ENCODE measurements around the gene PRM3.

Gene PRM3

DNA sequence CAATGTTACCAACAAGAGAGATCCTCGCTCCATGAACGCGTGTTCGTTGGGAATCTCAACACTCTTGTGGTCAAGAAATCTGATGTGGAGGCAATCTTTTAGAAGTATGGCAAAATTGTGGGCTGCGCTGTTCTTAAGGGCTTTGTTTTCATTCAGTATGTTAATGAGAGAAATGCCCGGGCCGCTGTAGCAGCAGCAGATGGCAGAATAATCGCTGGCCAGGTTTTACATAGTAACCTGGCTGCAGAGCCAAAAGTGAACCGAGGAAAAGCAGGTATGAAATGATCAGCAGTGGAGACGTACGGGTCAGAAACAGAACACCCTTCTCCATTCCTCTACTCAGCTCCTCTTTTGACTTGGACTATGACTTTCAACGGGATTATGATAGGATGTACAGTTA is 30.8 kb downstream of the PRM3 start:
- no peak for DNase-seq

DNA sequence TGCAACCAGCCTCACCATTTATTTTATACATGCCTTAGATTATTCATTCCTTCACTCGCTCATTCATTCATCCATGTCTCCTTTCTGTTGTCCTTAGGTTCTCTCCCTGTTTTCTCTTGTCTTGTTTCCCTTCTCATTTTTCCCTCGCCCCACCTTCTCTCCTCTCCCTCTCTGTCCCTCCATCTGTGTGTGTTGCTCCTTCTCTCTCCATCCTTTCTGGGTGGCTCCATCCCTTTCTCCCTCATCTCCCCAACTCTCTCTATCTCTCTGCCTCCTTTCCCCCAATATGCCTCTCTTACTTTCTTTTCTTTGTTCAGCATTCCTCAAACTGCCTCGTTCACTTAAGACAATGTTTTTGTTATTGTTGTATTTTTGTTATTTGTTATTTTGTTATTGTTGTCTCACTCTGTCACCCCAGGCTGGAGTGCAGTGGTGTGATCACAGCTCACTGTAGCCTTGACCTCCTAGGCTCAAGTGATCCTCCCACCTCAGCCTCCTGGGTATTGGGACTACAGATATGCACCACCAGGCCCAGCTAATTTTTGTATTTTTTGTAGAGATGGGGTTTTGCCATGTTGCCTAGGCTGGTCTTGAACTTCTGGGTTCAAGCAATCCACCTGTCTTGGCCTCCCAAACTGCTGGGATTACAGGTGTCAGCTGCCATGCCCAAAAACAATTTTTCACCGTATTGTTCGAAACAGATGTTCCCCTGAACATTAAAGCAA is 31.8 kb downstream of the PRM3 start:
- DNase-seq: no peak

DNA sequence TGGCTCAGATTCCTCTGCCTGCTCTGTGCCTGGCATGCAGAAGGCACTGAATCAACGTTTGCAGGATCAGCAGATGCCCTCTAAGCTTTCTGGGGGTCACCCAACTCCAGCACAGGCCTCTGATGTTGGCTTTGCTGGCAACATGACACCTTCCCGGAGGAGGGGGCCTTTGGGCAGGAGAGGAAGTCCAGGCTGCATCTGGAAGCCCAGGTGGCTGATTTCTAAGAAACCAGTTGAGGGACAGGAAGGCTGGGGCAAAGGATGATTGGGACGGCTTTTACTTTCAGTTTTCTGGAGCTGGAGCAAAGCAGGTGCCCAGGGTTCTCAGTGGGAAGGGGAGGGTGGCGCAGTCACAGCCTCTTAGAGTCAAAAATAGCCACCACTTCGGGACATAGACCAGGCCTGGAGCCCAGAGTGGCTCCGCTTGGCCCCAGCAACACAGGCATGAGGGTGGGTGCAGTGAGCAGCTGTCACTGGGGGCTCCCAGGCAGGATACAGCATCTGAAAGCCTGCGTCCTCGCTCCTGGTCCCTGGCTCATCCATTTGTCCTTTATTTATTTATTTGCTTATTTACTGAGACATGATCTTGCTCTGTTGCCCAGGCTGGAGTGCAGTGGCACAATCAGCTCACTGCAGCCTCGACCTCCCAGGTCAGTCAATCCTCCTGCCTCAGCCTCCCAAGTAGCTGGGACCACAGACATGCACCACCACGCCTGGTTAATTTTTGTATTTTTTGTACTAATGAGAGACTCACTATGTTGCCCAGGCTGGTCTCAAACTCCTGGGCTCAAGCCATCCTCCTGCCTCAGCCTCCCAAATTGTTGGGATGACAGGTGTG is 32.6 kb downstream of the PRM3 start:
- no peak for DNase-seq

DNA sequence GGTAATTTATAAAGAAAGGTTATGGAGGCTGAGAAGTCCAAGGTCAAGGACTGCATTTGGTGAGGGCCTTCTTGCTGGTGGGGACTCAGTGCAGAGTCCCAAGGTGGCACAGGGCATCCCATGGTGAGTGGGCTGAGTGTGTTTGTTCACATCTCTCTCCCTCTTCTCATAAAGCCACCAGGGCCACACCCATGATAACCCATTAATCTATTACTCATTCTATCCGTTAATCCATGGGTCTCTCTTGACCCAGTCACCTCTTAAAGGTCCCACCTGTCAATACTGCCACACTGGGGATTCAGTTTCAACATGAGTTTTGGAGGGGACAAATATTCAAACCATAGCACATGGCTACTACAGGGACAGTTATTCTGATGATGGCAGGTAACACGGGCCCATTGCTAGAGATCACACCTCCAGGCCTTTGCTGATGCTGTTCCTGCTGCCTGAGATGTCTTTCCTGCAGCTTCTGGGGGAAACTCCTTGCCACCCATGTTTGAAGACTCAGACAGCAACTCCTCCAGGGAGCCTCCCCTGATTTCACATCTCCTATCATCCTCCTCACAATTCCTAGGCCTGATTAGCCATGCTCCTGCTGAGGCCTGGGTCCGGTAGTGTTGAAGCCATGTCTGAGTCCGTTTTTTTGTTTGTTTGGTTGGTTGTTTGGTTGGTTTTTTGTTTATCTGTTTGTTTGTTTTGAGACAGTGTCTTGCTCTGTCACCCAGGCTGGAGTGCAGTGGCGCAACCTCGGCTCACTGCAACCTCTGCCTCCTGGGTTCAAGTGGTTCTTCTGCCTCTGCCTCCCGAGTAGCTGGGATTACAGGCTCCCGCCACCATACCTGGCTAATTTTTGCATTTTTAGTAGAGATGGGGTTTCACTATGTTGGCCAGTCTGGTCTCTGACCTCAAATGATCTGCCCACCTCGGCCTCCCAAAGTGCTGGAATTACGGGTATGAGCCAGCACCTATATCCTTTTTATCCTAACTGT is 33.5 kb downstream of the PRM3 start:
- no peak for DNase-seq

DNA sequence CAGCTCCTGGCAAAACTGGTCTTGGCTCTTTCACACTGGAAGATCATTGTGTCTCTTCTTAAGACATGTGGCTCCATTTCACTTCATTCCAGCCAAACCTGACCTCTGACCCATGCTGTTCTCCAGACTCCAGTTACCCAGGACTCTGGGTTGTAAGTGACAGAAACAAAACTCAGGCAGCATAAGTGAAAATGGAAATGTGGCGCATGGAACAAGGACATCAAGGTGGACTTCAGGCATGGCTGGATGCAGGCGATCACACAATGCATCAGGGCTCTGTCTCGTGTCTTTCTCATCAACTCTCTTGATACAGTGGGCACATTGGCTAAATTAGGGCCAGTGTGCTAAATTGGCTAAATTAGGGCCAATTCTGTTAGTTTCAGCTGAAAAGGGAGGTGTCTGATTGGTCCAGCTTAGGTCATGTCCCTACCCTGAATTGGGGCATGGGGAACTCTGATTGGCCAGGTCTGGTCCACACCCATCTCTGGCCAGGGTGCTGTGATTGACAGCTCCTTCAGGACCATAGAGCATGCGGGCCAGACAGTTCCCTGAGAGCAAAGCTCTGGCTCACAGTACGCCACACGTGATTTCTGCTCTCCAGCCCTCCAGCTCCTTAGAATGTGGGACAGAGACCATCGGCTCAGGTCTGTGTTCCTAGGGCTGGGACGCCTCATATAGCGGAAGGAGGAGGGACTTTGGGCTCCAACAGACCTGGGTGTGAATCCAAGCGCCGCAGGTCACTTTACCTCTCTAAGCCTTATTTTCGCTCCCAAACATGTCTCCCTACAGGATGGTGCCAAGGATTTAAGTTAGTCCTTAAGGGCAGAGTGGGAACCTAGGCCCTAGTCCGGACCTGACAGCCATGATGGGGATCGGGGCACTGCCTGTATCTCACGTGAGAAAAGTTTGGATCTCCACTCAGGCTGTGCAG is 34.9 kb downstream of the PRM3 start:
- DNase-seq: no peak

DNA sequence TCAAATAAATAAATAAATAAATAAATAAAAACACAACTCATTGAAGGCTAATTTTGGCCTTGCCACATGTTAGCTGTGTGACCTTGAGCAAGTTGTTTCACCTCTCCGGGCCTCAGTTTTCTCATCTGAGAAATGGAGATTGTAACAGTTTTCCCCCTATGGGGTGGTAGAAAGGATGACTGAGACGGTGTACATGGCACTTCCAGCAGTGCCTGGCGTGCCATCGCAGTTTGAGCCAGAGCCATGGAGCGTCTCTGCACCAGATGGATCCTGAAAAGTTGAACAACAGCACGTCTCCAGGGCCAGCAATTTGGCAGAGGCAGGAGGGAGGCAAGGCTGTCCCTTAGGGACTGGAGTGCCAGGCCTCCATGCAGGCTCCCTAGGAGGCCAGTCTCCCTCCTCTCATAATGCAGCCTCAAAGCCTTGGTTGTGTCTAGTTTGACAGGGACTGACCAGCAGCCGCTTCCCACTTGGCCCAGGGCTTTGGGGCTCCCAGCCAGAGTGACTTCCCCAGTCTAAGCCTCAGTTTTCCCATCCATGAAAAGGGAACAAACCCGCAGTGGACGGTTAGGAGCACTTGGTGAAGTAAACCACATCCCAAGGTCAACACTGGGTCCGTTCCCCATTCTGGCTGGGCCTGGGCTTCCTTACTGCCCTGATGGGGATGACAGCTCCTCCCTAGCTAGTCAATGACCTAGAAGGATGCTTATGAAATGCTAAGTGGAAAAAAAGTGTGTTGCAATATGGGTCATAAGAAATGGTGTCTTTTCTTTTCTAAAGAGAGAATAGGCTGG is 36.8 kb downstream of the PRM3 start:
- DNase-seq: no peak

DNA sequence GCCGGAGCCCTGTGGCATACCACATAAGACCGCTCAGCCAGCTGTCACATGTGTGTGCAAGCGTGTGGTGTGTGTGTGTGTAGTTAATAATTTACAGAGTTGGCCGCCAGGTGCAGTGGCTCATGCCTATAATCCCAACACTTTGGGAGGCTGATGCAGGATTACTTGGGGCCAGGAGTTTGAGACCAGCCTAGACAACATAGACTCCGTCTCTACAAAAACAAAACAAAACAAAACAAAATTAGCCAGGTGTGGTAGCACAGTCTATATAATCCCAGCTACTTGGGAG is 37.8 kb downstream of the PRM3 start:
- DNase-seq: no peak

DNA sequence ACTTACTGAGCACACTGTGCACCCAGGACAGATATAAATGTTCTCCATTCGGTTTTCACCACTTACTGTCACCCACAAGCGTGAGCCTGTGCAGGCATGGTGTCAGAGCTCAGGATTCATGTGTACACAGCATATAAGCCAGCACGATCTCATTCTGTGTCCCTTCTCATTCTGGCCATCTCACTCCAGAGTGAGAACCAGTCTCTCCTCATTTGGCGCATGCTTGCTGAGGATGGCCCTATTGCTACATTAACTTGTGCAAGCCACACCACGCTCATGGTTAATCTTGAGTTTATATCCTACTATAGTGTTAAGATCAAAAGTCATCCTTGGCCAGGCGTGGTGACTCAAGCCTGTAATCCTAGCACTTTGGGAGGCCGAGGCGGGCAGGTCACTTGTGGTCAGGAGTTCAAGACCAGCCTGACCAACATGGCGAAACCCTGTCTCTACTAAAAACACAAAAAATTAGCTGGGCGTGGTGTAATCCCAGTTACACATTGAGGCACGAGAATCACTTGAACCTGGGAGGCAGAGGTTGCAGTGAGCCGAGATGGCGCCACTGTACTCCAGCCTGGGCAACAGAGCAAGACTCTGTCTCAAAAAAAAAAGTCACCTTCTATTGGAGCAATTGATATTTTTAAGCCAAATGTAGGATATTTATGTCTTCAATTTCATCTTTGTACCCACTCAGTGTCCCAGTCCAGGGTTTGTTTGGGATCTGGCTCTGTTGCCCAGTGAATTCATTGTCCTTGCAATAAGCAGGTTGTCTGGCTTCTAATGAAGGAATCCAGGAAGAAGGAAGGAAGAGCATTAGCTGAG is 38.3 kb downstream of the PRM3 start:
- DNase-seq: no peak

DNA sequence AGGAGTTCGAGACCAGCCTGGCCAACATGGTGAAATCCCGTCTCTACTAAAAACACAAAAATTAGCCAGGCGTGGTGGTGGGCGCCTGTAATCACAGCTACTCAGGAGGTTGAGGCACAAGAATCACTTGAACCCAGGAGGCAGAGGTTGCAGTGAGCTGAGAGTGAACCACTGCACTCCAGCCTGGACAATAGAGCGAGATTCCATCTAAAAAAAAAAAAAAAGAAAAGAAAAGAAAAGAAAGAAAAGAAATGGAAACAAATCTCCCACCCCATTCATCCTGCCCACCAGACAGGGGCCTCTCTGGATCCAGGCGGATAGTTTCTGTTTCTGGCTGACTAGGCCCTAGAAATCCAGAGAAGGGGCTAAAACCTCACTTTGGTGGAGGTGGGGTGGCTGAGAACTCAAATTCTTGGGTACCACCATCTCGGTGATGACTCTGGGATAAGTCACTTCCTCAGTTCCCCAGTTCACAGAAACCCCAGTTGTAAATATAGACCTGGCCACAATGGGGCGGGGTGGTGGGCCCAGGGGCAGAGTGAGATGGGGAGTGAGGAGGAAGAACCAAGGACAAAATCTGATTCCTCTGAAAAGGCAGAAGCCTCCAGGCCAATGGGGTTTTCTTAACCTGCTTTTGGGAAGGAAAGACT is 39.6 kb downstream of the PRM3 start:
- peak; percentile 73 to 76 for DNase-seq

DNA sequence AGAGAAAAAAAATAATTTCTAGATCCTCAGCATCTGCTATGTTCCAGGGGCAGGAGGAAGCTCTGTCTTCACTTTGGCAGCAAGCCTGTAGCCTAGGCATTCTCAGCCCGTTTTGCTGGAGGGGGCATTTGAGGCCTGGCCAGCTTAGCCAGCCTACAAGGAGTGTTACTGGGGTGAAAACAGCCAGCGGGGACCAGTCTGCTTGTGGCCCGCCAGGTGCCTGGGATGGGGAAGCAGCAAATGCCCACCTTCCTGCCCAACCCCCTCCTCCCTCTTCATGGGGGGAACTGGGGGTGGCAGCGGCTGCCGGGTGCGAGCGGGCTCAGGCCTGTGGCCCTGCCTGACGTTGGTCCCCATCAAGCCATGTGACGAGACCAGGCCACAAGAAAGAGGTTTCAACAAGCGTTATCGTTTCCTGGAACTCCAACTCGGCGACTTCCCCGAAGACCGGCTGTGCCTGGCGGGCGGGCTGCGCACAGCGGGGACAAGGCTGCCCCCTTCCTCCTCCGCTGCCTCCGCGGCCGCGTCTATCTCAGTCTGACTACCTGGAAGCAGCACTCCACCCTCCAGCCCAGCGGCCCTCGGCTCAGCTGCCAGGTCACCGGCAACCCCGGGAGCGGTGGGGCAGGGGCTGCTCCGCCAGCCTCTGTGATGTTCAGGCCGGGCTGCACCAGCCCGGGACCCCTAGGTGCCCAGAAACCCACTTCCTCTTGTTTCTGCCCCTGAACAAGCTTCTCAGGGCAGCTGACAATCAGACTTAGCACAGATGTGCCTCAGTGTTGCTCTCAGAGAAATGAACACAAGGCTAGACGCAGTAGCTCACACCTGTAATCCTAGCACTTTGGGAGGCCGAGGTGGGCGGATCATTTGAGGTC is 40.3 kb downstream of the PRM3 start:
- peak; percentile 84 to 89 for DNase-seq

DNA sequence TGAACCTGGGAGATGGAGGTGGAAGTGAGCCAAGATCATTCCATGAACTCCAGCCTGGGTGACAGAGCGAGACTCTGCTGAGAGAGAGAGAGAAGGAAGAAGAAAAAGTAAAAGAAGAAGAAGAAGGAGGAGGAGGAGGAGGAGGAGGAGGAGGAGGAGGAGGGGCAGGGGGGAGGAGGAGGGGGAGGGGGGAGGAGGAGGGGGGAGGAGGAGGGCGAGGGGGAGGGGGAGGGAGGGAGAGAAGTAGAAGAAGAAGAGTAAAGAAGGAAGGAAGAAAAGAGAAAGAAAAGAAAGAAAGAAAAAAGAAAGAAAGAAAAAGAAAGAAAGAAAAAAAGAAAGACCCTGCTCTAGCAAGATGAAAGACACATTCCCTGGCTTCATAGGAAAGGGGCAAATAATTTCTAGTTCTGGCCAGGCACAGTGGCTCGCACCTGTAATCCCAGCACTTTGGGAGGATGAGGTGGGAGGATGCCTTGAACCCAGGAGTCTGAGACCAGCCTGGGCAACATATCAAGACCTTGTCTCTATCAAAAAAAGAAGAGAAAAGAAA is 41.1 kb downstream of the PRM3 start:
- no peak for DNase-seq

DNA sequence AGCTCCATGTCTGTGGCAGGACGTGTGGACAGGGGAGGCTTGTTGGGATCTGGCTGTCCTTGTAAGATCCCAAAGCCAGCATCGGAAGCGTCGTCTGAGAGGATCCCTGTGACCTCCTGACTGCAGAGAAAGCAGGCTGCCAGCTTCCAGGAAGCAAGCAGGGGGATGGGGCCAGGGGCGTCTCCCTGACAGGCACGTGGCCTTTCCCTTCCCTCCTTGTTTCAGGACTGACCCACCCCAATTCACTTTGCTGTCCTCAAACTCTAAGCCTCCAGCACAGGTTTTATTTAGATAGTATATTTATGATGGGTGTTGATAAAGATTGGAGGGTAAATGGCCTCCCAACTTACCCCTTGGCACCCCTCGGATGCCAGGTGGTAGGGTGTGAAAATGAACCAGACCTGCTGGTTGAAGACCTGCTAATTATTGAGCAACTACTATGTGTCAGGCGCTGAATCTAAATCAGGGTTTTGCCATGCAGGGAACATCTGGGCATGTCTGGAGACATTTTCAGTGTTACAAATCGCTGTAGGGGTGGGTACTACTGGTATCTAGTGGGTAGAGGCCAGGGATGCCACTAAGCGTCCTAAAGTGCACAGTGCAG is 42.0 kb downstream of the PRM3 start:
- no peak for DNase-seq

DNA sequence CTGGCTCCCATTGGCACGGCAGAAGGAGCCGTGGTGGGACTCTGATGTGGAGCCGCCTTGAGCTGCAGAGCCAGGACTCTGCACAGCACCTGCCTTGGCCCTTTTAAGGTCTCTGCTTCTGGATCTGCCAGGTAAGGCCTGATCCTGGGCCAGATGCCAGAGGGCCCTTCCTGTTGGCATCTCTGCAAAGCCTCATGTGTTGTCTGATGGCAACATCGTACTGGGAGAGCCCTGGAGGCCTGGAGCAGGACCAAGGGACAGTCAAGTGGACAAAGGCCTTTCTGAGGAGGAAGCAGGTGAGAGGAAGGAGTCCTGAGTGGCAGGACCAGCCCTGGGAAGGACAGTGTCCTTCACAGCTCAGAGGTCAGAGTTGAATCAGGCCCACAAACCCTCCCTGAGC is 43.5 kb downstream of the PRM3 start:
- no peak for DNase-seq

DNA sequence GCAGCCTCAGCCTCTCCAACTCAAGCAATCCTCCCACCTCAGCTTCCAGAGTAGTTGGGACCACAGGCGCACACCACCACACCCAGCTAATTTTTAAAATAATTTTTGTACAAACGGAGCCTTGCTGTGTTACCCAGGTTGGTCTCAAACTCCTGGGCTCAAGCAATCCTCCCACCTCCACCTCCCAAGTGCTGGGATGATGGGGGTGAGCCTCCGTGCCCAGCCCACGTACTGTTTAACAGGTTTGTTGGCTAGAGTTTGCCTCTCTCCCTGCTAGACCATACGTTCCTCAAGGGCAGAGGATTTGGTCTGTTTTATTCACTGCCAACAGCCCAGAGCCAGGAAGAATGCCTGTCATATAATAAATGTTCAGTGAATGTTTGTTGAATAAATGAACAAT is 44.0 kb downstream of the PRM3 start:
- DNase-seq: no peak

DNA sequence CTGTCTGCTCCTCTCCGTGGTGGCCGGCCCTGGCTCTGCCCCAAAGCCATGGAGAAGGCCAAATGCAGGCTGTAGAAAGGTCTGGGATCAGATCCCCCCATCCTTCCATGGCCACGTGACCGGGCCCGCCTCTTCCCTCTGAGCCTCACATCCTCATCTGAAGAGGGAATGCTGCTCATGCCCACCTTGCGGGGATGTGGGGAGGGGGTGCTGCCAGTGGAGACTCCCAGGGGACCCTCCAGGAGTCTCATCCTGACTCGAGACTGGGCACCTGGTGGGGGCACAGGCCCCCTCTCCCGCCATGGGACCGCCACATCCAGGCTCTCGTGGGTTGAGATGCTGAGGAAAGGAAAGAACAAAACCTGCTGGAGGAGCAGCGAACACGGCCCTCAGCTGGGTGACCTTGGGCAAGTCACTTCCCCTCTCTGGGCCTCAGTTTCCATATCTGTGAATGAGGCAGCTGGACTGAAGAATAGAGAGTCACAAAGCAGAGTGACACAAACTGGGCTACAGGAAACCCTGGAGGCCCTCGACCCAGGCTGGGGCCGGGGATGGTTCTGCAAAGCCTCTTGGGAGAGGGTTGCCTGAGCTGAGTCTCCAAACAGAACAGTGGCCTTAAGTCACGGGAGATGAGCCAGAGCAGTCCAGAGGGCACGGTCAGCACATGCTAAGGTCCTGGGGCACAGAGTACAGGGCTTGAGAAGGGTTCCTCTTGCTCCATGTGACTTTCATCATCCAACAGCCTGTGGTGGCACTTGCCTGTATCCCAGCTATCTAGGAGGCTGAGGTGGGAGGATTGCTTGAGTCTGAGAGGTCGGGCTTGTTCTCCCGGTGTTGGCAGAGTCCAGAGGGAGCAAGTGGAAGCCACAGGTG is 47.5 kb downstream of the PRM3 start:
- no peak for DNase-seq

DNA sequence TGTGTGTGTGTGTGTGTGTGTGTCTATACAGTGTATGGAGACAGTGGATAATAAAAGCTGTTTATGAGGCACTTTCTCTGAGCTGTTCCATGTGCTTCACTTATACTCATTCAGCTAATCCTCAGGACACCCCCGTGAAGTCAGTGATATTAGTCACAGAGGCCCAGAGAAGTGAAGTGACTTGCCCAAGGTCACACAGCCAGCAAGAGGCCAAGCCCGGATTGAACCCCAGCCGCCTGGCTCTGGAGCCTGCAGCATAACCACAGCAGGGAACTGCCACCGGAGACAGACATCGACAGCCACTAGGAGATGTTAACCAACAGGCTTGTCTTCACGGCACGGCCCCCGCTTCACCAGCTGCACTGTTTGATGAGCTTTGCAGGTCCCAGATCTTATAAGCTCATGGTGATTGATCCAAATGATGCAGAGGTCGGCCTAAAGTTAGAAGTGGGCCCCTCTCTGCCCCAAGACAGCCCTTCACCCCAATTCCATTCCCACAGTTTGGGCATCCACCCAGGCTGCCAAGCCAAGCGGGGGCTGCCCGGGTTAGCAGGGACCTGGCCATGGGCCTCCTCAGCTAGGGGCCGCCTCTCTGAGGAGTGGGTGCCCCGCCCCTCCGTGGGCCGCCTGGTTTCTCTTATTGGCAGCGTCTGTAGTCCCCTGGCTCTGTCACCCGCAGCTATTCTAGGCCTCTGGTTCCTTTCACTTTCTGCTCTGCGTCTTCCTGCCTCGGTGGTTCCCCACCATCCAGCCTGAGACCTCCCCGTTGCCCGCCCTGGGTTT is 48.3 kb downstream of the PRM3 start:
- peak; percentile 72 to 76 for DNase-seq
